Heart right ventricle (tissue), 16 donors: Measurements from ENCODE around the gene CDC20. TPM values are rescaled to one million over a fixed set of nuclear protein-coding genes. Genes with fewer than 3 reads are reported as not detected.

ENCODE experiments used
- ATAC-seq, 8 donors: fragments of 200-7000 bp; cut with Tn5 transposase; one replicate each; pipeline ENCODE4 v1.9.1; 2020; ENCODE audit warnings: mild to moderate bottlenecking in 8 of 8, moderate library complexity in 8 of 8, moderate number of reproducible peaks in 1 of 8
- DNase-seq, 2 donors: peaks; one replicate each; pipeline ENCODE4 v3.0.0-alpha.2; 2020
- H3K27ac ChIP-seq, 10 donors: fragments of 200-600 bp; sonication (generic) in 2 of 10; one replicate each; pipeline versions ENCODE4 v1.5.0 to v1.8.0; 2020 to 2022; ENCODE audit warnings: mild to moderate bottlenecking in 3 of 10
- H3K27me3 ChIP-seq, 7 donors: fragments of 200-600 bp; one replicate each; pipeline ENCODE4 v1.8.0; 2021 to 2022; ENCODE audit warnings: mild to moderate bottlenecking in 2 of 7
- H3K36me3 ChIP-seq, 9 donors: fragments of 200-600 bp; sonication (generic) in 1 of 9; one replicate each; pipeline versions ENCODE4 v1.5.0 to v1.8.0; 2020 to 2022; ENCODE audit warnings: mild to moderate bottlenecking in 2 of 9
- H3K4me1 ChIP-seq, 9 donors: fragments of 200-600 bp; sonication (generic) in 1 of 9; one replicate each; pipeline versions ENCODE4 v1.5.0 to v1.8.0; 2020 to 2022; ENCODE audit warnings: mild to moderate bottlenecking in 4 of 9
- H3K4me3 ChIP-seq, 10 donors: fragments of 200-600 bp; sonication (generic) in 2 of 10; one replicate each; pipeline versions ENCODE4 v1.5.0 to v1.8.0; 2020 to 2022; ENCODE audit warnings: mild to moderate bottlenecking in 7 of 10, moderate library complexity in 2 of 10
- H3K9me3 ChIP-seq, 11 donors: fragments of 200-600 bp in 10 of 11; sonication (generic) in 2 of 11; one replicate each; pipeline versions ENCODE4 v1.5.0 to v1.8.0; 2013 to 2022; ENCODE audit warnings: mild to moderate bottlenecking in 2 of 11, control low read depth in 1 of 11, moderate library complexity in 1 of 11
- WGBS, 2 donors: extraction: QIAGEN DNeasy Blood & Tissue Kit; methylation state at CpG; one replicate each; pipeline ENCODE4 v1.1.7; 2013; ENCODE audit warnings: inconsistent platforms in 1 of 2; 5-methylcytosine and 5-hydroxymethylcytosine counted together
- intact Hi-C, 10 donors: fragments of 100-400 bp; cut with DNase I; formaldehyde crosslinking; loops; one replicate each; pipeline versions ENCODE4 v1.11.1 to v1.14.2; 2022
- polyA plus RNA-seq, 2 donors: library from polyadenylated mRNA; stranded (reverse); fragments of 200-250 nt; gene quantifications; one replicate each; pipeline ENCODE4 v1.2.3, GENCODE V29; 2013
- total RNA-seq, 10 donors: library from RNA; stranded (reverse); fragmentation: NEBNext Ultra II Directional in 3 of 10; extraction: Animal tissue kit (Norgen Biotek cat#: 25700) in 3 of 10; gene quantifications; one replicate each; pipeline versions ENCODE4 v1.2.1 to v1.2.4, GENCODE V29; 2021 to 2023
- TF ChIP-seq, protein P1 (sequence below), 9 donors: fragments of 200-600 bp; sonication (generic) in 2 of 9; IDR thresholded peaks; one replicate each; pipeline versions ENCODE4 v1.5.0 to v1.8.0; 2021 to 2022; ENCODE audit warnings: antibody characterized with exemption in 9 of 9, mild to moderate bottlenecking in 5 of 9, moderate library complexity in 1 of 9
- donor health status: Arrhythmogenic right ventricular cardiomyopathy.
- donor health status: ischemic (EF 13 %, LVEDD 7.1; RV severe dilation, severe dysfunction).
- donor health status: healthy with polysubstance abuse.
- donor health status: DM: no; HTN: yes; CAD: no.
- donor health status: DM: no; HTN: no; CAD: no.
- donor health status: ischemic (EF 25% LVEDD 6.9; RV normal size, moderate dysfunction).
- donor health status: ischemic (EF 25% LVEDD 5.7; RV mildly dilated, moderate dysfunction).
- donor health status: healthy.
- donor health status: DM: yes; HTN: yes; CAD: no.
- donor health status: Ischemic cardiomyopathy.
- donor health status: ischemic (EF 35%, LVEDD 5.7; RV mildly dilated, moderate dysfunction).
- donor health status: nonischemic (EF 11% LVEDD 7.7; RV severe dilation, severe dysfunction).
- donor health status: DM: yes; HTN: yes; CAD: no.
- donor health status: PGD.
- donor health status: ischemic (EF 29% LVEDD 5.4; RV normal size, mild dysfunction).
- donor health status: nonischemic (EF 23%, LVEDD 6.1; RV moderate dilation, normal function).

Gene CDC20
- total and polyA plus RNA-seq, 12 donors: 0.15 to 9.6 (median 1.4) TPM

DNA sequence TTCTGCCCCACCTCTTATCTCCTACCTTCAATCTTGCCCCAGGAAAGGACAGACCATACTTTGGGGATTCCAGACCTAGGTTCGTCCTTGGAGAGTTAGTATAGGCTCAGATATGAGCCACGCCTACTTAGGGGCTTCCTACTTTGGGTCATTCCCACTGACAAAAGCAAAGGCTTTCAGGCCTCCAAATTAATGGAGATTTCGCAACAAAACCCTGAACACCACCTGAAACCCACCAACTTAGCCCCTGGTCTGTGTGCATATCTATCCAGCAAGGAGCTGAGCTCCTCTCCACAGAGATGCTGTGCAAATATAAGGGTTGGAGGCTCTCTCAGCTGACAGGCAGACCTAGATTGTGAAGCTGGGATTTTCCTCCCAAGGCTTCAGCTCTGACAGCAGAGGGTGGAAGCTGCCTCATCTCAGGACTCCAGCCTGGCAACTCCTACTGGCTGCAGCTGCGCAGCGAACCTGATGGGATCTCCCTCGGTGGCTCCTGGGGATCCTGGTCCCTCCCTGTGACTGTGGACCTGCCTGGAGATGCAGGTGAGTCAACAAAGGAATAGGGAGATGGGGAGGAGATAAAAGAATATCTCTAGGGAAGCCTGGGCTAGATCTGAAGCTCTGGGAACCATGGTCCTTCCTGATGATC lies 19.1 kb upstream of the CDC20 start:
- Histone ChIP-seq H3K4me1 (peaks cover 4 to 21% (median 16%) of the 10 kb centered on the region in 9 donors), H3K27me3 (no peaks in the 10 kb centered on the region), H3K4me3 (no peak overlapping the region), H3K27ac (no peak overlapping the region), H3K36me3 (no peaks in the 10 kb centered on the region), H3K9me3 (no peaks in the 10 kb centered on the region)
- ATAC-seq (no peak), DNase-seq (no peak)
- 95% methylated on average over 6 of the region's 6 CpGs for WGBS, 2 donors
- TF ChIP-seq, protein P1, sequence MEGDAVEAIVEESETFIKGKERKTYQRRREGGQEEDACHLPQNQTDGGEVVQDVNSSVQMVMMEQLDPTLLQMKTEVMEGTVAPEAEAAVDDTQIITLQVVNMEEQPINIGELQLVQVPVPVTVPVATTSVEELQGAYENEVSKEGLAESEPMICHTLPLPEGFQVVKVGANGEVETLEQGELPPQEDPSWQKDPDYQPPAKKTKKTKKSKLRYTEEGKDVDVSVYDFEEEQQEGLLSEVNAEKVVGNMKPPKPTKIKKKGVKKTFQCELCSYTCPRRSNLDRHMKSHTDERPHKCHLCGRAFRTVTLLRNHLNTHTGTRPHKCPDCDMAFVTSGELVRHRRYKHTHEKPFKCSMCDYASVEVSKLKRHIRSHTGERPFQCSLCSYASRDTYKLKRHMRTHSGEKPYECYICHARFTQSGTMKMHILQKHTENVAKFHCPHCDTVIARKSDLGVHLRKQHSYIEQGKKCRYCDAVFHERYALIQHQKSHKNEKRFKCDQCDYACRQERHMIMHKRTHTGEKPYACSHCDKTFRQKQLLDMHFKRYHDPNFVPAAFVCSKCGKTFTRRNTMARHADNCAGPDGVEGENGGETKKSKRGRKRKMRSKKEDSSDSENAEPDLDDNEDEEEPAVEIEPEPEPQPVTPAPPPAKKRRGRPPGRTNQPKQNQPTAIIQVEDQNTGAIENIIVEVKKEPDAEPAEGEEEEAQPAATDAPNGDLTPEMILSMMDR (IDR thresholded peaks at IDR 0.05): no peak
- intact Hi-C loops: loop anchor here in 1 of 10 donors (5.0 kb wide), 1 partner anchor 37 kb away; the partner anchor contains the start of gene TIE1

DNA sequence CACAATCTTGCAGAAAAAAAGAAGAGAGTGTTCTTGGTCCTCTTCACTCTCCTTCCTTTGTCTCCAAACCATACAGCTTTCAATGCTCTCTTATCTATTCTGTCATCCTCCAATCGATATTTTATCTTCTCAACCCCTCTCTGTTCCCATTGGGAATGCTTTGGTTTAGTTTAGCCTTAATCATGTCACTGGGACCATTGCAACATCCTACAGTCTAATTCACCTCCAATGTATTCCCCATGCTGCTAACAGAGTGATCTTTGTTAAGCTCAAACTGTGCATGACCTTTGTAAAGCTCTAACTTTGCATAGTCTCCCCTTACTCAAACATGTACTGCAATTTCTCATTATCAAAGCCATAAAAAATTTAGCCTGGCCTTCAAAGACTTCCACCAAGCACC lies 18.2 kb upstream of the CDC20 start:
- H3K27me3 ChIP-seq: no peaks in the 10 kb centered on the region

GRCh38 chr1:43344267-43344850 lies 14.4 kb upstream of the CDC20 start:
- H3K27ac ChIP-seq: peak overlapping the region; percentile 79 to 98 (median 88)

More for the DNA sequence above, 18.2 kb upstream of the CDC20 start:
- no peak overlapping the region for H3K27ac ChIP-seq
- H3K36me3 ChIP-seq: no peaks in the 10 kb centered on the region
- intact Hi-C loops: loop anchor here in 1 of 10 donors (5.0 kb wide), 1 partner anchor 38 kb away; the partner anchor contains the start of gene TIE1
- 54 to 66% methylated on average over 1 of the region's 1 CpG for WGBS, 2 donors
- peaks cover 7 to 29% (median 19%) of the 10 kb centered on the region in 9 donors for H3K4me1 ChIP-seq
- no peak for DNase-seq
- no peak for ATAC-seq
- H3K4me3 ChIP-seq: no peak overlapping the region
- no peaks in the 10 kb centered on the region for H3K9me3 ChIP-seq
- TF ChIP-seq, protein P1 (IDR thresholded peaks at IDR 0.05): no peak

GRCh38 chr1:43345120-43345519 lies 13.7 kb upstream of the CDC20 start:
- intact Hi-C loops: loop anchor here in 3 of 10 donors (5.0 kb wide), 3 partner anchors 43 to 108 kb away; partner anchors contain the start of gene TIE1 (in 1 of the 3)
- Histone ChIP-seq H3K9me3 (no peaks in the 10 kb centered on the region), H3K27me3 (no peaks in the 10 kb centered on the region), H3K36me3 (no peaks in the 10 kb centered on the region), H3K4me1 (peaks cover 10 to 64% (median 28%) of the 10 kb centered on the region in 9 donors), H3K27ac (peak overlapping the region; percentile 79 to 98 (median 88)), H3K4me3 (no peak overlapping the region)
- DNase-seq: peak in 1 of 2 donors; percentile 48
- WGBS, 2 donors: 35 to 45% methylated on average over 3 of the region's 3 CpGs
- peak in 6 of 8 donors; percentile 13 to 43 (median 32) for ATAC-seq
- TF ChIP-seq, protein P1 (IDR thresholded peaks at IDR 0.05): no peak

More at GRCh38 chr1:43344267-43344850, 14.4 kb upstream of the CDC20 start:
- ATAC-seq (peak; percentile 33 to 79 (median 66)), DNase-seq (peak in 1 of 2 donors; percentile 60)
- TF ChIP-seq, protein P1 (IDR thresholded peaks at IDR 0.05): no peak
- intact Hi-C loops: loop anchor here in 1 of 10 donors (5.0 kb wide), 1 partner anchor 42 kb away; the partner anchor contains the start of gene TIE1
- Histone ChIP-seq H3K4me3 (peak overlapping the region in 1 of 10 donors; percentile 3), H3K27me3 (no peaks in the 10 kb centered on the region), H3K9me3 (no peaks in the 10 kb centered on the region), H3K36me3 (no peaks in the 10 kb centered on the region), H3K4me1 (peaks cover 10 to 56% (median 25%) of the 10 kb centered on the region in 9 donors)
- WGBS, 2 donors: 26 to 33% methylated on average over 4 of the region's 4 CpGs
